ENCODE results near the gene MOB3B. TPM values are rescaled to one million over a fixed set of nuclear protein-coding genes. Genes with fewer than 3 reads are reported as not detected.

Gene MOB3B
- total RNA-seq, 1 donor, result 1.4 TPM

DNA sequence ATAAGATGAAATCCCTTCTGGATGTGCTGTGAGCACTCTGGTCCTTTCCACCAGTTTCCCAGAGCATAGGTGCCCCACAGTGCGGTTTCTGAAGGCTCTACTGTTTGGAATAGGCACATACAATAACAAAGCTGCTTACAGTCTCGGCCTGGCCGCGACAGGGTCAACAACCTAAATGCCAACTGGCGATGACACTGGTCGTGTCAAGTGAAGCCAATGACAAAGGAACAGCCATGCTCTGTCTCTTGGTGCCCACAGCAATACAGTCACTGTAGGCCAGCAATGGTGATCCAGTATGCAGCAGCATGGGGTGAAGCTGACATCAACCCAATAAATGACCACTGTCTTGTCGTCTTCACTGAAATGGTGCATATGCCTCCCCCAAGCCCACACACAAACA is 184.8 kb downstream of the MOB3B start:
- peaks cover 27% of the 10 kb centered on the region for H3K4me1 ChIP-seq (ENCODE audit: insufficient read depth, low read length)
- H3K9me3 ChIP-seq (ENCODE audit: low read depth, low read length), result no peaks in the 10 kb centered on the region
- H3K4me3 ChIP-seq (ENCODE audit: low read length), result no peak overlapping the region
- H3K27me3 ChIP-seq (ENCODE audit: insufficient read depth, low read length), result no peaks in the 10 kb centered on the region

DNA sequence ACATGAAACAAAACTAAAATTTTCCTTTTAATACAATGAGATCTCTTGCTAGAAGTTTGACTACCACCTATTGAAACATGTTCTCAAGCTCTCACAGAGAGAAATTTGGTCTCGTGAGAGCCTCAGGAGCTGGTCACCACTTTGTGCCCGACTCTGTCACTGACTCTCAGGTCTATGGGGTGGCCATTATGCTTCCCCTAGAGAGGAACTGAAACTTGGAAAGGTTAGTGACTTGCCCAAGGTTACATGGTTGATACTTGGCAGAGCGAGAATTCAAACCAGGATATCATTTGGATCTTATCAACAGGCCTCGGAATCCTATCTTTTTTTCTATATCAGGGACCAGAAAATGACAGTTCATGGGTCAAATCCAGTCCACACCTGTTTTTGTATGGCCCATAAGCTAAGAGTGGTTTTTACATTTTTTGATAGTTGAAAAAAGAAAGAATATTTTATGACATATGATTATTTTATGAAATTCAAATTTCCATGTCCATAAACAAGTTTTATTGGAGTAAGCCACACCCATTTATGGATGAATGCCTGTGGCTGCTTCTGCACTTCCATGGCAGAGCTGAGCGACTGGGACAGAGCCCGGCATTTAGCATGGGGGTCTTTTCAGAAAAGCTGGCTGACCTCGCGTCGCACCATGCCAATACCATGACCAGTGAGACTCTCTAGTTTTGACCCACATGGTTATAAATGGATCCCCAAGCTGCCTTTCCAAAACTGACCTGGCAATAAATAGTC is 187.9 kb downstream of the MOB3B start:
- Histone ChIP-seq H3K4me1 (ENCODE audit: insufficient read depth, low read length) (peaks cover 26% of the 10 kb centered on the region), H3K27me3 (ENCODE audit: insufficient read depth, low read length) (no peaks in the 10 kb centered on the region), H3K9me3 (ENCODE audit: low read depth, low read length) (no peaks in the 10 kb centered on the region), H3K4me3 (ENCODE audit: low read length) (no peak overlapping the region)

DNA sequence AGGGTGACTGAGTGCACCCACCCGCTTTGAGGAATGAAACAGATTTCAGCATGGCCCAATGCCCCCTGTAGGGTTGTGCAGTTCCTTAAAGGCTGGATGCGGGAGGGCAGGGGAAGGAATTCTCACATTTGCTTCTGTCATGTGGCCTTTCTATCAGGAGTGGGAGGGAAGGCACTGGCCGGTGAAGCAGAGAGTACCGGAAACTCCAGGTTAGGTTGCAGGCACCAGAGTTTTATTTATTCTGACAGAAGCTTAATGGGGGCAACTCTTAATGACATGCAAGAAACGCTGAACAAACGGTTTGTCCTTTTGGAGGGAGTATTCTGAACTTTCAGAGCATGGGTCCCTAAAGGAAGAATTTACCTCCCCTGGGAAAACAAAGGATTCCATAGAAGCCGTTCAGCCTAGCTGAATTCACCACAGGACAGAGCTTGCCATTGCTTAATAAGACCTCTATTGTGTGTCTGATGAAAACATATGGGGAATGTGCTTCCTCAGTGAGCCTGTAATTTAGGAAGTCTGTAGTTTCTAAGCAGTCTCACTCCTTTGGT is 188.6 kb downstream of the MOB3B start:
- H3K4me3 ChIP-seq (ENCODE audit: low read length), result no peak overlapping the region
- H3K4me1 ChIP-seq (ENCODE audit: insufficient read depth, low read length), result peaks cover 26% of the 10 kb centered on the region
- no peaks in the 10 kb centered on the region for H3K27me3 ChIP-seq (ENCODE audit: insufficient read depth, low read length)
- no peaks in the 10 kb centered on the region for H3K9me3 ChIP-seq (ENCODE audit: low read depth, low read length)

DNA sequence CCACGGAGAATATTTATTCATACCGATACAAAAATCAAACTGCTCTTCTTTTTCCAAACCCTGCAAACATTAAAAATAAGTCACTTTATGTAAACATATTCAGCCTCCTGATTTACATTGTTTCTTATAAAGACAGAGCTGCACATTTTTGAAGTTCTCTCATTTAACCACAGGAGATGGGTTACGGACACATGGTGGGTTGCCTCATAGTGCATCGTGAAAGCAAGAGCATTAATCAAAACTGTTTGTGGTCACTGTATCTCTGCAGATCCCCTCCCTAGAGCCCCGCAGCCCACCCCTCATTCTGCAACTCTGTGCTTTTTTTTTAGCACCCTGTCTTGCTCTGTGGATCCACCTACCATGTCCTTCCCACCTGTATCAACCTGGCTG is 189.3 kb downstream of the MOB3B start:
- H3K27me3 ChIP-seq (ENCODE audit: insufficient read depth, low read length), result no peaks in the 10 kb centered on the region
- no peaks in the 10 kb centered on the region for H3K9me3 ChIP-seq (ENCODE audit: low read depth, low read length)
- H3K4me3 ChIP-seq (ENCODE audit: low read length), result no peak overlapping the region
- peaks cover 30% of the 10 kb centered on the region for H3K4me1 ChIP-seq (ENCODE audit: insufficient read depth, low read length)

DNA sequence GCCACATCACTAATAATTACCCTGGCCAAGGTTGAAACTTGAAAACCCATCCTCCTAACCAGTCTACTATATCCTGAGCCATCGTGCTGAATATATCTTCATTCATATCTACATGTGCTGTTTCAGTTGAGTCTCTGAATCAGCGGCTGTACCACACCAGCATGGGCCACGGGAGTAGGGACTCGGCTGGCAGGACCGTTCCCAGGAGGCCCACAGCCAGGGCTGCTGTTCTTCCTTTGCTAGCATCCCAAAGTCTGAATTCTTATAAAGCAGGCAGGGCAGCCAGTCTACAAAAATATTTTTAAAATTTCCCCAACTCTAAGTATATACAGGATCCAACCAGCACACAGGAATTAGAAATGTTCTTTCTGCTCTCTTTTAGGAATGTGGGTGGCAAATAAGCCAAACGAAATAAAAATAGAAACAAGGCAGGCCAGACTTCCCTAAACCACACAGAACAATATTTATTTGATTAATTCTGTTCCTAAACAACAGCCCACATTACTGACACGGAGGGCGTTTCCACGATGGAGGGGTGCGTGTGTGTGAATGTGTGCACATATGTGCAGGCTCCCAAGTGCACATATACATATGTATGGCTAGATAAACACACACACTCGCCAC is 189.8 kb downstream of the MOB3B start:
- Histone ChIP-seq H3K9me3 (ENCODE audit: low read depth, low read length) (no peaks in the 10 kb centered on the region), H3K4me1 (ENCODE audit: insufficient read depth, low read length) (peaks cover 32% of the 10 kb centered on the region), H3K27me3 (ENCODE audit: insufficient read depth, low read length) (no peaks in the 10 kb centered on the region), H3K4me3 (ENCODE audit: low read length) (no peak overlapping the region)

DNA sequence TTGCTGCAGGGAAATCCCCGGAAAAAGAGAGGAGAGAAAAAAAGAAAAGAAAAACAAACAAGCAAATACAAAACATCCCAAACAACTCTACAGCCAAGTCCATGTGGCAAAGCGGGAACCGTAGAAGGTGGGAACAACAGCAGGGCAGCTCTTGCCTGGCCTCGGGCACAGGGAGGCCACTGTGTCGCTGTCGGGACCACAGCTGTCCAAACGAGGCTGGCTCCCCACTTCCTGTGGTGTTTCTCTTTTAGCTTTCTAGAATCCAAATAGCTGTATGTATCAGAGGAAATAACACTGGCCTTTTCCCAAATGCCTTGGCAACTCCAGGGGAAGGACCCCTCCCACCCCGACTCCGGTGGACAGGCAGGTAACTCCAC is 191.1 kb downstream of the MOB3B start:
- no peaks in the 10 kb centered on the region for H3K27me3 ChIP-seq (ENCODE audit: insufficient read depth, low read length)
- H3K9me3 ChIP-seq (ENCODE audit: low read depth, low read length), result no peaks in the 10 kb centered on the region
- peaks cover 36% of the 10 kb centered on the region for H3K4me1 ChIP-seq (ENCODE audit: insufficient read depth, low read length)
- no peak overlapping the region for H3K4me3 ChIP-seq (ENCODE audit: low read length)

DNA sequence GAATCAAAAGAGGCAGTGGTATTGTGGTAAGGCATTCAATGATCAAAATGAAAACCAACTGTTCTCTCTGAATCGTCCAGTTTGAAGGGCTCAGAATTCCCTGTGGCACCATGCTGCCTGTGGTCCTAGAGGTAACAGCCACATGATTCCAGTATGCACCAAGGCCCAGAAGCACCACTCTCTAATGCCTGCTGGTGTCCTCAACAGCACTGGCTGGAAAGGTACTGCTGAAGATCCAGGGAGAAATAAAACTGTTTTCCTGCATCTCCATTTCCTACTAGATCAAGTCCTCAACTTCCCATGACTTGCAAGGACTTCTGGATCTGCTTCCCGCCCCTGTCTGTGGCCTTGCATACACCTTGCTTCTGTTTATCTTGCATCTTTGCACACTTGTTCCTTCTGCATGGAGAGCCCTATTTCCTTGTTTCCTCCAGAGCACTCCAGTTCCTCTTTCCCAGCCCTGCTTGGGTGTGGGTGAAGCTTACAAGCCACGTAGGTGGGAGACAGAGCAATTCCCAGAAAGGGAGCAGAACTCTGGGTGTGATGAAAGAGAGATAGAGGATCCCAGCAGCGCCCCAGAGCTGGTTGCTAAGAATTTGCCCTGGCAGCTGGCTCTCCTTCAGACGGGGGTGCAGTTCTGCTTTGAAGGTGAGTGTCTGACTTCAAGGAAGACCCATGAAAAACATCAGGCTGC is 191.6 kb downstream of the MOB3B start:
- Histone ChIP-seq H3K4me3 (ENCODE audit: low read length) (no peak overlapping the region), H3K4me1 (ENCODE audit: insufficient read depth, low read length) (peaks cover 39% of the 10 kb centered on the region), H3K27me3 (ENCODE audit: insufficient read depth, low read length) (no peaks in the 10 kb centered on the region), H3K9me3 (ENCODE audit: low read depth, low read length) (no peaks in the 10 kb centered on the region)

DNA sequence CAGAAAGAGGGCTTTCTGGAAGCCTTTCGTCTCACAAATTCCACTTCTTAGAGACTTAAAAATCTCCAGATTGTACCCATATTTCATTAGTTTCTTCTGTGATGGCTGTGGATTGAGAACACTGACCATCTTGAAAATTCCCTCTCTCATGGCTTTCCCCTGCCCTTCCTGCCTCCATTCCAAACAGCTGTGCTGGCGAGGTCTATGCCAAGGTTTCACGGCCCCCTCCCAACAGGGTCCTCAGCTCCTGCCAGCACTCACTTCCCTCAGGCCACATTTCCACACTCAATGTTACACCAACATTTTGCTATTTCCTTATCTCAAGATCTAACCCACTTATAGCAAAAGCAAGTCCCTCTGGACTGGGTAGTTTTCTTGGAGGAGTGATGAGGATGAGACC is 192.4 kb downstream of the MOB3B start:
- H3K4me3 ChIP-seq (ENCODE audit: low read length), result no peak overlapping the region
- peaks cover 39% of the 10 kb centered on the region for H3K4me1 ChIP-seq (ENCODE audit: insufficient read depth, low read length)
- no peaks in the 10 kb centered on the region for H3K27me3 ChIP-seq (ENCODE audit: insufficient read depth, low read length)
- H3K9me3 ChIP-seq (ENCODE audit: low read depth, low read length), result no peaks in the 10 kb centered on the region

DNA sequence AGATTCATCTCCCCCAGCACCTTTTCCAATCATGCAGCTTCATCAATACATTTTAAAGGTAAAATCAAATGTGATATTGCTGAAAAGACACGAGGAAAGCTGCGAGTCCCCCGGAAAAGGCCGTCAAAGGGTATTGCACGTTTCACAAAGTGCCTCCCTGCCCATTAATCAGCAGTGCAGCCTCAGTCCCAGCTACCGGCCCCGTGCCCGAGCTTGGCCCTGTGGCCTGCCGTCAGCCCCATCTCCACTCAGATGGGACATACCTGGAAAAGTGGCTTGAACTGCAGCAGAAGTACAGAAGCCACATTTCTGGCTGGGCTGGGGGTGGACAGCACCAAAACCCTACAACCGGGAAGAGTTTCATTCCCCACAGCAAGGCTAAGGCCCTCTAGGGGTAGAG is 192.8 kb downstream of the MOB3B start:
- Histone ChIP-seq H3K27me3 (ENCODE audit: insufficient read depth, low read length) (no peaks in the 10 kb centered on the region), H3K4me1 (ENCODE audit: insufficient read depth, low read length) (peaks cover 36% of the 10 kb centered on the region), H3K4me3 (ENCODE audit: low read length) (no peak overlapping the region), H3K9me3 (ENCODE audit: low read depth, low read length) (no peaks in the 10 kb centered on the region)

DNA sequence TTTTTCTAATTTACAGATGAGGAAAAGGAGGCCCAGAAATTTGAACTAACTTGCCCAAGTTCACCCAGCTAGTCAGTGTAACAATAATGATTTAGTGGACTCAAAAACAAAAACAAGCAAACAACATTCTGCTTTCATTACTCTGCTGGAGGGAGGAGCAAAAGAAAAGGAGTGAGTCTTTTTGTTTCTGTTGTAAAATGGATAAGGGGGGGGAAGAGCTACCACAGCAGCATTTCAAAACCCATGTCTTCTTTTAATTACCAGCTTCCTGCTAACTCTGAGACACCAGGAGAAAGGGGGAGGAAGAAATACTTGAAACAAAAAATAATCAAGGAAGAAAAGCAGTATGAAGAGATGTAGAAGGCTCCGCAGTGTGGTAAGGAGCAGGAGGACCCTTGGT is 193.5 kb downstream of the MOB3B start:
- Histone ChIP-seq H3K4me1 (ENCODE audit: insufficient read depth, low read length) (peaks cover 29% of the 10 kb centered on the region), H3K9me3 (ENCODE audit: low read depth, low read length) (no peaks in the 10 kb centered on the region), H3K4me3 (ENCODE audit: low read length) (no peak overlapping the region), H3K27me3 (ENCODE audit: insufficient read depth, low read length) (no peaks in the 10 kb centered on the region)

DNA sequence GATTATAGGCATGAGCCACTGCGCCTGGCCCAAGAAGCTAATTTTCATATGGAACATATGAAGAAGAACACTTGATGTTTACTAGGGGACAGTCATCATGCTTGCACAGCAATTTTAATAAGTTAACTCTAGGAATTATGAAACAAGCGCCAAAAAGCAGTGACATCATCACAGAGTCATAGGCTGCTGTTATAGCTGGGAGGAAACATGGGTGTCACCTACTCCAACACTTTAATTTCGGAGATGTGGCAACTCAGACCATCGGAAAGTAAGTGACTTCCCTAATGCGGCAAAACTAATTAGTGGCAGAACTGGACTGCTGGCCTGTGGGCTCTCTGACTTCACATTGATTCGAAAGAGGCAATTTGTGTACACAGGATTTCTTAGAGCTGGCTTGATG is 194.5 kb downstream of the MOB3B start:
- no peak overlapping the region for H3K4me3 ChIP-seq (ENCODE audit: low read length)
- H3K27me3 ChIP-seq (ENCODE audit: insufficient read depth, low read length), result no peaks in the 10 kb centered on the region
- peaks cover 22% of the 10 kb centered on the region for H3K4me1 ChIP-seq (ENCODE audit: insufficient read depth, low read length)
- H3K9me3 ChIP-seq (ENCODE audit: low read depth, low read length), result no peaks in the 10 kb centered on the region

DNA sequence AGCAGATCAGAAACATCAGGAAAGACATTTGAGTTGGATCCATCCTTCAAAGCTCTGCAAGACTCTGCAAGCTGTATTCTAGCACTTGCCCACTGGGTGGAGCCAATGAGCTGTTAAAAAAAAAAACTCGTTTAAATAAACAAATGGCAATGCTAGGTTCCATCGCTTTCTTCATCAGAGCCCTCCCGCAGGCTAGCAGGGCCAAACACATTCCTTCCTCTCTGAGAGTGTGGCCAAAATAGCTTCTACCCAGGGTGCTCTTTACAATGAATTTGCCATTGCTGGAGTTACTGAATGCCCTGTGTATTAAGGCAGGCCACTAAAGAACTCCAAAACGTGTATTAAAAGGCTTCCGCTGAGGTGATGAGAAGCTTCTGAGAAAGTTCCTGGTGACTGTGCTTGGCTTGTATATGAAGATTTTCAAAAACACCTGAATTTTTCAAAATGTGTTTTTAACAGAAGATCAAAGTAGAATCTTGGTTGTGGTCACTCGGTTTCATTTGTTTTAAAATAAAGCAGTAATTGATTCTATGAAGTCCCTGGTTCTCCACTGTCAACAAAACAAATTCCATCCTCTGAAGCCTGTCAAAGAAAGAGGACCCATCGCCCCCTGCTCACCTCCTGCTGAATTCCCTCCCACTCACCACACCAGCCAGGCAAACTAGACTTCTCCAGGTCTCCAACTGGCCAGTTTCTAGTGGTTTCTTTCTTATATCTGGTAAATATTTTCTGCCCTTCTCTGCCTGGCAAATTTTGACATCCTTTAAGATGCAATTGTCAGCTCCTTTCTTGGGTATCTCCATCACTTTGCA is 196.2 kb downstream of the MOB3B start:
- Histone ChIP-seq H3K9me3 (ENCODE audit: low read depth, low read length) (no peaks in the 10 kb centered on the region), H3K4me1 (ENCODE audit: insufficient read depth, low read length) (peaks cover 20% of the 10 kb centered on the region), H3K4me3 (ENCODE audit: low read length) (no peak overlapping the region), H3K27me3 (ENCODE audit: insufficient read depth, low read length) (no peaks in the 10 kb centered on the region)

DNA sequence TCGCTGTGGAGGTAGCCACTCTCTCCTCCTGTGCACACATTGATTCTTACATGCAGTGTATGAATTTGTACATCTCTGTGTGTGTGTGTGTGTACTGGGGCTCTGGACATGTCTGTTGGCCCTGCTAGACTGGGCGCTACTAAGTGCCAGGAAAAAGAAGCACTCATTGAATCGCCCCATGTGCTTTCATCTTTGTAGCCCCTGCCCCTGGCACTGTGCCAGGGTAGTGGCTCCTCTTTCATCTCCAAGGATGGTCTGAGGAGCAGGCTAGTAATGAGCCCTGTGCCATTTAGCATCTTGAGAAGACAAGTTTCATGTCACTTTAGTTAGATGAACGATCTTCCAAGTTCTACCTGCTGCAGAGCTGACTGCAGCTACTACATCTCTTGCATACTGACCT is 198.2 kb downstream of the MOB3B start:
- H3K9me3 ChIP-seq (ENCODE audit: low read depth, low read length), result no peaks in the 10 kb centered on the region
- no peak overlapping the region for H3K4me3 ChIP-seq (ENCODE audit: low read length)
- H3K4me1 ChIP-seq (ENCODE audit: insufficient read depth, low read length), result peaks cover 13% of the 10 kb centered on the region
- no peaks in the 10 kb centered on the region for H3K27me3 ChIP-seq (ENCODE audit: insufficient read depth, low read length)

DNA sequence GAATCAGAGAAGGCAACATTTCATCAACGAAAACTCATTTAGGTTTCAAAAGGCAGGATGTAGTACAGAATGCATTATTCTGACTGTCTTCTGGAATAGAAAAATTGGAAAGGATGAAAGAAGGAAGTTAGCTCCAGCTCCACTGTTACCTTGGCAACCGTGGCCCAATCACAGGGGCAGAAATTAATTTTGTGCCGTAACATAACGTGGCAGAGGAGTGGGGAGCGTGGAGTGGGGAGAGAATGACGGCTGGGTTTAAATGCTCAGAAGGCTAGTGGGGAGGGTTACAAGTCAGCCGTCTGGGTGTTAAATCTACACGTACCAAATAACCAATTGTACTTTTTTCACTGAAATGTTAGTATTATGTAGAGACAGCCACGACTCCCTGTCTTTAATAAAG is 200.3 kb downstream of the MOB3B start:
- Histone ChIP-seq H3K27me3 (ENCODE audit: insufficient read depth, low read length) (no peaks in the 10 kb centered on the region), H3K4me3 (ENCODE audit: low read length) (no peak overlapping the region), H3K9me3 (ENCODE audit: low read depth, low read length) (no peaks in the 10 kb centered on the region), H3K4me1 (ENCODE audit: insufficient read depth, low read length) (peaks cover 6% of the 10 kb centered on the region)

DNA sequence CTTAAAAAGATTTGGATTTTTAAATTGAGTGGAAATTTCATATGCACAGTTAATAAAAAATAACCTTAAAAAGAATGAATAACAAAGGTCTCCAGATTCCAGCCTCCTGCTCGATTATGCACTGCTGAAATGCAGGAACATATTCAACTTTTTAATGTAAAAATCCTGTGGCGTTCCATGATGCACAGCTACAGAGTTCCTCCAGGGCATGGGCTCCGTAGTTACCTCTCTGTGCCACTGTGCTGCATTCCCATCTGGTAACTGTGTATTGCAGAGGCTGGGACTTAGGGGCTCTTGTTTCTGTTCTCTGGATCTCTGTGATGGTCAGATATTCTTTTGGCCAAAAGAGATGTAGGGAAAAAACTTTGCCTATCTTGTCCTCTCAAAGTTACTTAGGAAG is 201.1 kb downstream of the MOB3B start:
- peaks cover 3% of the 10 kb centered on the region for H3K4me1 ChIP-seq (ENCODE audit: insufficient read depth, low read length)
- no peaks in the 10 kb centered on the region for H3K9me3 ChIP-seq (ENCODE audit: low read depth, low read length)
- no peaks in the 10 kb centered on the region for H3K27me3 ChIP-seq (ENCODE audit: insufficient read depth, low read length)
- H3K4me3 ChIP-seq (ENCODE audit: low read length), result no peak overlapping the region

Measured in mononuclear cell (primary cell).